Large intestine (tissue), 3 donors: Measurements from ENCODE around the gene CYP4B1. TPM values are rescaled to one million over a fixed set of nuclear protein-coding genes. Genes with fewer than 3 reads are reported as not detected.
"Not testable (repeated sequence)": the region's sequence is repeated elsewhere in the genome, so short reads cannot be mapped to it uniquely, and the experiment has no call there.

ENCODE experiments used
- DNase-seq, 2 donors: peaks; one replicate each; pipeline versions ENCODE4 v3.0.0 to v3.0.0-alpha.2; 2013
- H3K27ac ChIP-seq: one replicate; pipeline ENCODE4 v1.5.1; 2013; ENCODE audit warnings: low read length
- H3K27me3 ChIP-seq: 2 replicates; pipeline ENCODE4 v1.6.1; 2013; ENCODE audit warnings: low read length; ENCODE audit not compliant: control insufficient read depth, insufficient read depth
- H3K36me3 ChIP-seq: 2 replicates; pipeline ENCODE4 v1.6.1; 2013; ENCODE audit warnings: low read length; ENCODE audit not compliant: control insufficient read depth, insufficient read depth
- H3K4me1 ChIP-seq: one replicate; pipeline ENCODE4 v1.6.1; 2013; ENCODE audit warnings: low read length; ENCODE audit not compliant: control insufficient read depth, insufficient read depth
- H3K4me3 ChIP-seq: one replicate; pipeline ENCODE4 v1.5.1; 2013; ENCODE audit warnings: low read length
- H3K9me3 ChIP-seq: one replicate; pipeline ENCODE4 v1.6.1; 2013; ENCODE audit warnings: mild to moderate bottlenecking, low read depth, low read length, moderate library complexity; ENCODE audit not compliant: control insufficient read depth
- WGBS: methylation state at CpG from one replicate; pipeline ENCODE4 v1.1.5; 2013; ENCODE audit warnings: low lambda C conversion rate; ENCODE audit not compliant: insufficient coverage; 5-methylcytosine and 5-hydroxymethylcytosine counted together
- polyA plus RNA-seq: library from polyadenylated mRNA; unstranded; fragments of 120-200 nt; gene quantifications from one replicate; pipeline ENCODE4 v1.2.1, GENCODE V29; 2013

CYP4B1 gene
- polyA plus RNA-seq, 1 donor, result 2.3 TPM

GRCh38 chr1:46830665-46831322 lies 31.9 kb downstream of the CYP4B1 start:
- WGBS, result no CpG with 5 or more reads among the region's 10 CpGs

GRCh38 chr1:46835469-46835868 lies 36.6 kb downstream of the CYP4B1 start:
- not testable (repeated sequence) for H3K27me3 ChIP-seq, DNase-seq, H3K27ac ChIP-seq, H3K36me3 ChIP-seq, H3K4me3 ChIP-seq, H3K4me1 ChIP-seq, H3K9me3 ChIP-seq
- WGBS, result no CpG with 5 or more reads among the region's 6 CpGs

More at GRCh38 chr1:46830665-46831322, 31.9 kb downstream of the CYP4B1 start:
- Histone ChIP-seq H3K36me3 (no peaks in the 10 kb centered on the region), H3K27ac (no peak overlapping the region), H3K4me3 (no peak overlapping the region), H3K4me1 (no peaks in the 10 kb centered on the region), H3K9me3 (no peaks in the 10 kb centered on the region), H3K27me3 (no peaks in the 10 kb centered on the region)
- DNase-seq, result no peak

DNA sequence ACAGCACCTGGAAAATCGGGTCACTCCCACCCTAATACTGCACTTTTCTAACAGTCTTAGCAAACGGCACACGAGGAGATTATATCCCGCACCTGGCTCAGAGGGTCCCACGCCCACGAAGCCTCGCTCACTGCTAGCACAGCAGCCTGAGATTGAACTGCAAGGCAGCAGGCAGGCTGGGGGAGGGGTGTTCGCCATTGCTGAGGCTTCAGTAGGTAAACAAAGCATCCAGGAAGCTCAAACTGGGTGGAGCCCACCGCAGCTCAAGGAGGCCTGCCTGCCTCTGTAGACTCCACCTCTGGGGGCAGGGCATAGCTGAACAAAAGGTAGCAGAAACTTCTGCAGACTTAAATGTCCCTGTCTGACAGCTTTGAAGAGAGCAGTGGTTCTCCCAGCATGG lies 47.5 kb downstream of the CYP4B1 start:
- WGBS, result no CpG with 5 or more reads among the region's 9 CpGs
- H3K4me3 ChIP-seq, H3K4me1 ChIP-seq, H3K9me3 ChIP-seq, DNase-seq, H3K27ac ChIP-seq, H3K27me3 ChIP-seq, H3K36me3 ChIP-seq: not testable (repeated sequence)

DNA sequence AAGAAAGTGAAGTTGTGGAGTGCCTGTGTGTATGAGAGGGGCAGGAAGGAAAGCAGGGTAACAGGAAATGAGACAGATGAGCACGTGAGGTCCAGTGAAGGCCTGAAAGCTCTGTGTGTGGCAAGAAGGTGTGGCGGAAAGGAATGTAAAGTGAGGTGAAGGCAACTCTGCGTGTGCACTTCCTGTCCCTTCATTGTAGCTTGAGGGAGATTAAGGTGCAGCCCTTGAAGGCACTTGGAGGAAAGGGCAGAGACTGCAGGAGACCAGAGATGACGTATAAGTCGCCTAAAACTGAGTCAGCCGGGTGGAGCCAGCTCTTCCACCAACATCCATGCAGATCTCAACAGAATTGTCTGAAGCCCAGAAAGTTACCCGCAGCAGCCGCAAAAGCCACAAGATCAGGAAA lies 58.8 kb downstream of the CYP4B1 start:
- not testable (repeated sequence) for H3K4me3 ChIP-seq, H3K36me3 ChIP-seq, H3K4me1 ChIP-seq, H3K27ac ChIP-seq, H3K9me3 ChIP-seq, H3K27me3 ChIP-seq
- no CpG with 5 or more reads among the region's 8 CpGs for WGBS
- peak; percentile 3 to 37 for DNase-seq

GRCh38 chr1:46862348-46862747 lies 63.5 kb downstream of the CYP4B1 start:
- Histone ChIP-seq H3K4me1 (no peaks in the 10 kb centered on the region), H3K36me3 (no peaks in the 10 kb centered on the region), H3K27ac (no peak overlapping the region), H3K9me3 (peaks cover 4% of the 10 kb centered on the region), H3K4me3 (no peak overlapping the region), H3K27me3 (no peaks in the 10 kb centered on the region)
- DNase-seq, result no peak
- WGBS, result no CpG with 5 or more reads among the region's 2 CpGs

Other genes starting within 250 kb of the CYP4B1 start
- 0.18 TPM for gene KNCN, start 247.4 kb upstream of the CYP4B1 start, polyA plus RNA-seq
- gene MKNK1, start 194.8 kb upstream of the CYP4B1 start, polyA plus RNA-seq, result 40.9 TPM
- 15.6 TPM for gene MOB3C, start 182.2 kb upstream of the CYP4B1 start, polyA plus RNA-seq
- gene ATPAF1, start 130.7 kb upstream of the CYP4B1 start, polyA plus RNA-seq, result 48.9 TPM
- 0.09 TPM for gene TEX38, start 127.2 kb upstream of the CYP4B1 start, polyA plus RNA-seq
- gene EFCAB14, start 79.9 kb upstream of the CYP4B1 start, polyA plus RNA-seq, result 82.2 TPM
- 0.13 TPM for gene CYP4A11, start 142.4 kb downstream of the CYP4B1 start, polyA plus RNA-seq
- 3.0 TPM for gene CYP4X1, start 224.6 kb downstream of the CYP4B1 start, polyA plus RNA-seq